PC-9 (cell line): ENCODE results near the gene EXOC4. TPM values are rescaled to one million over a fixed set of nuclear protein-coding genes. Genes with fewer than 3 reads are reported as not detected.

Source experiments
- BruUV-seq: library from RNA; stranded (reverse); fragments of 400-500 nt; replicated peaks from 2 replicates; lab custom pipeline; 2021; lab: Mats Ljungman, UMichigan
- CTCF ChIA-PET: fragments of 300-600 bp; sonication (Branson Sonifier 250); formaldehyde crosslinking; loops from one replicate; lab custom pipeline; 2022; ENCODE audit warnings: antibody characterized with exemption; lab: Charles Lee
- POLR2A ChIA-PET: fragments of 300-600 bp; sonication (Branson Sonifier 250); formaldehyde crosslinking; loops from one replicate; lab custom pipeline; 2022; ENCODE audit warnings: antibody characterized with exemption; ENCODE audit not compliant: unreplicated experiment; lab: Charles Lee
- DNase-seq, 2 experiments: peaks; one replicate each; pipeline versions ENCODE4 v3.0.0 to v3.0.0-alpha.2; 2015 to 2022; ENCODE audit warnings: mixed read lengths in 1 of 2
- H2AFZ ChIP-seq: fragments of 200-600 bp; sonication (generic); 2 replicates; pipeline ENCODE4 v1.8.1; 2017; ENCODE audit warnings: antibody characterized with exemption
- H3F3A ChIP-seq: fragments of 200-600 bp; sonication (generic); 2 replicates; pipeline ENCODE4 v1.8.1; 2017; ENCODE audit warnings: antibody characterized with exemption, mild to moderate bottlenecking, low read depth; ENCODE audit not compliant: insufficient read depth
- H3K27ac ChIP-seq: fragments of 200-600 bp; sonication (generic); 2 replicates; pipeline ENCODE4 v1.6.1; 2016; ENCODE audit warnings: mixed run types
- H3K27me3 ChIP-seq: fragments of 200-600 bp; sonication (generic); 2 replicates; pipeline ENCODE4 v1.6.1; 2016; ENCODE audit warnings: low read depth, mixed run types; ENCODE audit not compliant: insufficient read depth
- H3K36me3 ChIP-seq: fragments of 200-600 bp; sonication (generic); 2 replicates; pipeline ENCODE4 v1.6.1; 2016; ENCODE audit warnings: low read depth, mixed run types
- H3K4me1 ChIP-seq: fragments of 200-600 bp; sonication (generic); replicated peaks from 2 replicates; pipeline ENCODE4 v1.6.1; 2016; ENCODE audit warnings: mixed run types; ENCODE audit not compliant: insufficient read depth
- H3K4me2 ChIP-seq: fragments of 200-600 bp; sonication (generic); 2 replicates; pipeline ENCODE4 v1.6.1; 2017; ENCODE audit warnings: mixed run types
- H3K4me3 ChIP-seq: fragments of 200-600 bp; sonication (generic); 2 replicates; pipeline ENCODE4 v1.6.1; 2016; ENCODE audit warnings: mixed run types
- H3K79me2 ChIP-seq: fragments of 200-600 bp; sonication (generic); 2 replicates; pipeline ENCODE4 v1.6.1; 2017; ENCODE audit warnings: low read depth, mixed run types
- H3K9me2 ChIP-seq: fragments of 200-600 bp; sonication (generic); 2 replicates; pipeline ENCODE4 v1.8.1; 2017; ENCODE audit warnings: mild to moderate bottlenecking; ENCODE audit not compliant: insufficient read depth
- H3K9me3 ChIP-seq: fragments of 200-600 bp; sonication (generic); 2 replicates; pipeline ENCODE4 v1.8.1; 2016; ENCODE audit warnings: low read depth; ENCODE audit not compliant: insufficient read depth
- H4K20me1 ChIP-seq: fragments of 200-600 bp; sonication (generic); 2 replicates; pipeline ENCODE4 v1.8.1; 2017; ENCODE audit not compliant: insufficient read depth
- CTCF ChIP-seq: fragments of 200-600 bp; sonication (generic); conservative IDR thresholded peaks from 2 replicates; pipeline ENCODE4 v1.6.1; 2017; ENCODE audit warnings: mixed run types, antibody characterized with exemption, mild to moderate bottlenecking, moderate library complexity
- EZH2 ChIP-seq: fragments of 200-600 bp; sonication (generic); IDR thresholded peaks from 2 replicates; pipeline ENCODE4 v1.8.0; 2017; ENCODE audit warnings: antibody characterized with exemption, low read depth
- intact Hi-C: fragments of 100-400 bp; cut with micrococcal nuclease; formaldehyde crosslinking; loops from one replicate; pipeline ENCODE4 v1.10.0; 2022; ENCODE audit not compliant: unreplicated experiment
- total RNA-seq: library from RNA; stranded (reverse); gene quantifications from 2 replicates; pipeline ENCODE4 v1.2.3, GENCODE V29; 2021

EXOC4 gene
- total RNA-seq, 1 experiment from 2014 or later, result 101 TPM

GRCh38 chr7:133293384-133294160, 40.7 kb downstream of the EXOC4 start:
- no peaks in the 10 kb centered on the region for H3K27me3 ChIP-seq
- no peaks in the 10 kb centered on the region for H3K9me2 ChIP-seq
- no TSS peak for BruUV-seq
- intact Hi-C loops, result no loop called here
- H2AFZ ChIP-seq, result no peak overlapping the region
- CTCF ChIA-PET, result no interaction called here
- POLR2A ChIA-PET, result interaction anchor here (0.5 to 0.6 kb wide), 2 partner anchors 21 to 198 kb away, joined by 3 to 5 read pairs; no protein-coding TSS in a partner anchor
- TF ChIP-seq CTCF (no peak), EZH2 (no peak)
- no peaks in the 10 kb centered on the region for H3K4me1 ChIP-seq
- H3K4me3 ChIP-seq, result no peak overlapping the region
- H3K79me2 ChIP-seq, result no peaks in the 10 kb centered on the region
- H3K9me3 ChIP-seq, result no peaks in the 10 kb centered on the region
- no peaks in the 10 kb centered on the region; the same call in 1 of the 2 replicates for H4K20me1 ChIP-seq
- no peaks in the 10 kb centered on the region for H3F3A ChIP-seq
- H3K27ac ChIP-seq, result no peak overlapping the region
- no peak for DNase-seq
- H3K36me3 ChIP-seq, result no peaks in the 10 kb centered on the region
- H3K4me2 ChIP-seq, result no peak overlapping the region

- no peaks in the 10 kb centered on the region for H3K9me3 ChIP-seq
- H3F3A ChIP-seq, result no peaks in the 10 kb centered on the region
- TF ChIP-seq CTCF (no peak), EZH2 (no peak)
- ChIA-PET CTCF (no interaction called here), POLR2A (no interaction called here)
- intact Hi-C loops, result no loop called here
- no peaks in the 10 kb centered on the region for H3K4me1 ChIP-seq
- no peak overlapping the region for H3K4me3 ChIP-seq
- H3K9me2 ChIP-seq, result no peaks in the 10 kb centered on the region
- H3K36me3 ChIP-seq, result no peaks in the 10 kb centered on the region
- H3K79me2 ChIP-seq, result no peaks in the 10 kb centered on the region
- H2AFZ ChIP-seq, result no peak overlapping the region
- BruUV-seq, result no TSS peak
- H3K27ac ChIP-seq, result no peak overlapping the region
- no peaks in the 10 kb centered on the region for H3K27me3 ChIP-seq
- no peak overlapping the region for H3K4me2 ChIP-seq
- H4K20me1 ChIP-seq, result no peaks in the 10 kb centered on the region; the same call in 1 of the 2 replicates
- DNase-seq, result no peak
Measured at GRCh38 chr7:133294234-133294633, 41.4 kb downstream of the EXOC4 start.

- intact Hi-C loops, result no loop called here
- BruUV-seq, result no TSS peak
- Histone ChIP-seq H3K36me3 (no peaks in the 10 kb centered on the region), H4K20me1 (no peaks in the 10 kb centered on the region; the same call in 1 of the 2 replicates), H3K9me3 (no peaks in the 10 kb centered on the region), H2AFZ (no peak overlapping the region), H3K4me1 (no peaks in the 10 kb centered on the region), H3K27me3 (no peaks in the 10 kb centered on the region), H3K4me2 (no peak overlapping the region), H3K4me3 (no peak overlapping the region), H3F3A (no peaks in the 10 kb centered on the region), H3K27ac (no peak overlapping the region), H3K79me2 (no peaks in the 10 kb centered on the region), H3K9me2 (no peaks in the 10 kb centered on the region)
- ChIA-PET POLR2A (no interaction called here), CTCF (no interaction called here)
- TF ChIP-seq CTCF (no peak), EZH2 (no peak)
- DNase-seq, result no peak
Measured at GRCh38 chr7:133295484-133295883, 42.6 kb downstream of the EXOC4 start.
